B cell (primary cell): Measurements from ENCODE around the gene COL17A1. TPM values are rescaled to one million over a fixed set of nuclear protein-coding genes. Genes with fewer than 3 reads are reported as not detected.

Experiments used
- ATAC-seq: fragments of 200-7000 bp; cut with Tn5 transposase; one replicate; pipeline ENCODE4 v1.10.0; 2021; ENCODE audit warnings: low read depth, mild to moderate bottlenecking, moderate number of reproducible peaks, moderate library complexity
- CTCF ChIA-PET: fragments of 350-600 bp; sonication (Branson Sonifier 250); formaldehyde crosslinking; loops from one replicate; lab custom pipeline; 2021; ENCODE audit warnings: antibody characterized with exemption, inconsistent platforms; lab: Charles Lee
- POLR2A ChIA-PET: fragments of 350-600 bp; sonication (Branson Sonifier 250); formaldehyde crosslinking; loops from one replicate; lab custom pipeline; 2021; ENCODE audit warnings: antibody characterized with exemption; lab: Charles Lee
- DNase-seq: peaks from one replicate; pipeline ENCODE4 v3.0.0; 2013
- H2AFZ ChIP-seq: 2 replicates; pipeline ENCODE4 v1.6.1; 2012; ENCODE audit warnings: mild to moderate bottlenecking, low read depth, low read length; ENCODE audit not compliant: insufficient read depth, poor library complexity, severe bottlenecking
- H3K27ac ChIP-seq, 2 donors: 1 replicate in 1 of 2; 2 replicates in 1 of 2; pipeline ENCODE4 v1.5.1; 2012 to 2013; ENCODE audit warnings: low read length in 2 of 2, mild to moderate bottlenecking in 2 of 2, moderate library complexity in 1 of 2
- H3K27me3 ChIP-seq, 4 experiments: fragments of 200-600 bp in 1 of 4; sonication (generic) in 1 of 4; replicated peaks in 1 of 4; 1 replicate in 2 of 4; 2 replicates in 2 of 4; pipeline versions ENCODE4 v1.6.1 to v1.7.0; 2013 to 2016; ENCODE audit warnings: low read length in 3 of 4, mild to moderate bottlenecking in 2 of 4, mixed read lengths in 1 of 4, moderate library complexity in 1 of 4; ENCODE audit not compliant: insufficient read depth in 4 of 4, control insufficient read depth in 3 of 4; ENCODE audit errors: control extremely low read depth in 1 of 4
- H3K36me3 ChIP-seq, 2 experiments: replicated peaks in 1 of 2; 1 replicate in 1 of 2; 2 replicates in 1 of 2; pipeline versions ENCODE4 v1.6.1 to v1.7.1; 2013; ENCODE audit warnings: low read length in 1 of 2; ENCODE audit not compliant: insufficient read depth in 2 of 2, control insufficient read depth in 1 of 2; ENCODE audit errors: control extremely low read depth in 1 of 2, extremely low read depth in 1 of 2
- H3K4me1 ChIP-seq, 2 donors: fragments of 200-600 bp in 1 of 2; sonication (generic) in 1 of 2; 1 replicate in 1 of 2; 2 replicates in 1 of 2; pipeline versions ENCODE4 v1.5.1 to v1.6.1; 2013 to 2017; ENCODE audit warnings: low read length in 2 of 2; ENCODE audit not compliant: control insufficient read depth in 2 of 2, insufficient read depth in 2 of 2
- H3K4me2 ChIP-seq: replicated peaks from 2 replicates; pipeline ENCODE3; 2012; ENCODE audit warnings: mild to moderate bottlenecking, low read depth, low read length; ENCODE audit not compliant: poor library complexity, severe bottlenecking
- H3K4me3 ChIP-seq, 5 experiments: fragments of 200-600 bp in 1 of 5; sonication (generic) in 1 of 5; 1 replicate in 3 of 5; 2 replicates in 2 of 5; pipeline versions ENCODE4 v1.5.1 to v1.7.0; 2011 to 2016; ENCODE audit warnings: low read length in 4 of 5, mild to moderate bottlenecking in 4 of 5, low read depth in 2 of 5, control low read depth in 1 of 5, moderate library complexity in 1 of 5; ENCODE audit not compliant: insufficient read depth in 1 of 5; ENCODE audit errors: control extremely low read depth in 1 of 5, extremely low read depth in 1 of 5
- H3K79me2 ChIP-seq: fragments of 200-600 bp; sonication (generic); one replicate; pipeline ENCODE4 v1.6.0; 2016; ENCODE audit warnings: low read length; ENCODE audit not compliant: control insufficient read depth, insufficient read depth
- H3K9ac ChIP-seq: fragments of 200-600 bp; sonication (generic); 2 replicates; pipeline ENCODE4 v1.6.1; 2017; ENCODE audit warnings: mild to moderate bottlenecking, low read length, moderate library complexity
- H3K9me3 ChIP-seq, 3 donors: one replicate each; pipeline versions ENCODE4 v1.6.1 to v1.7.1; 2013; ENCODE audit warnings: low read length in 2 of 3; ENCODE audit not compliant: control insufficient read depth in 2 of 3, insufficient read depth in 1 of 3; ENCODE audit errors: control extremely low read depth in 1 of 3
- H4K20me1 ChIP-seq: 2 replicates; pipeline ENCODE4 v1.6.0; 2012; ENCODE audit warnings: mild to moderate bottlenecking, low read length; ENCODE audit not compliant: insufficient read depth, control insufficient read depth, poor library complexity, severe bottlenecking
- H3K27ac Mint-ChIP-seq: one replicate; pipeline ENCODE4 v1.8.0; 2021; ENCODE audit warnings: mixed read lengths
- H3K27me3 Mint-ChIP-seq: one replicate; pipeline ENCODE4 v1.8.0; 2021; ENCODE audit warnings: mixed read lengths
- H3K4me1 Mint-ChIP-seq: one replicate; pipeline ENCODE4 v1.8.0; 2021; ENCODE audit warnings: mixed read lengths
- H3K4me3 Mint-ChIP-seq: one replicate; pipeline ENCODE4 v1.8.0; 2021; ENCODE audit warnings: mixed read lengths
- H3K9me3 Mint-ChIP-seq: one replicate; pipeline ENCODE4 v1.8.0; 2022; ENCODE audit warnings: mixed read lengths; ENCODE audit not compliant: insufficient read depth
- CTCF ChIP-seq: fragments of 200-600 bp; IDR thresholded peaks from one replicate; pipeline ENCODE4 v1.8.0; 2022; ENCODE audit warnings: antibody characterized with exemption, mild to moderate bottlenecking
- EZH2 ChIP-seq: IDR thresholded peaks from 2 replicates; pipeline ENCODE4 v1.6.1; 2012; ENCODE audit warnings: borderline replicate concordance, low read depth, mild to moderate bottlenecking, moderate library complexity, low read length; ENCODE audit not compliant: insufficient read depth, poor library complexity, severe bottlenecking
- WGBS: methylation state at CpG from one replicate; pipeline ENCODE4 v1.1.5; 2013; ENCODE audit warnings: missing lambda C conversion rate; ENCODE audit not compliant: insufficient coverage; 5-methylcytosine and 5-hydroxymethylcytosine counted together
- intact Hi-C: fragments of 100-400 bp; cut with micrococcal nuclease; formaldehyde crosslinking; loops from one replicate; pipeline ENCODE4 v1.10.0; 2022
- polyA plus RNA-seq: library from polyadenylated mRNA; depleted of rRNA; stranded (reverse); fragments of >200 nt; gene quantifications from 2 replicates; pipeline ENCODE4 v1.2.3, GENCODE V29; 2012
- total RNA-seq, 2 donors: library from RNA; stranded (reverse); fragments of 120-200 nt in 1 of 2; gene quantifications; 1 replicate in 1 of 2; 2 replicates in 1 of 2; pipeline versions ENCODE4 v1.2.3 to v1.2.4, GENCODE V29; 2013 to 2022

The COL17A1 gene
- total and polyA plus RNA-seq, 2 donors (not counting 1 experiment from before 2014, with no cell fraction given), result not detected

DNA sequence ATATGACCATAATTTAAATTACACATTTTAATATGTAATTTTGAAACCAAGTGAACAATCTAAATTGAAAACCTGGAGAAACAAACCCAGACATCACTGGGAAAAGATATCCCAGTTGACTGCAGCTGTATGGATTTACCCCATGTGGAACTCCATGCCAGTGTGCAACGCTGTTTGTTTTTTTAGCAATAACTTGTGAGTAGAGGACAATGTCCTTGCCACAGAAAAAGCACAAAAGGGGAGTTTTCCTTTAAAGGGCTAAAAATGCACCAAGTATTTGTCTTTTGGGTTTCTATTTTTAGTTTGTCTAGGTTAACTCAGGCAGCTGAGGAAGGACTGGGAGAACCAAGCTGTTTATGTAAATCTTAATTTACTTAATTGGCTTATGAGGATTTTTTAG lies 15.1 kb upstream of the COL17A1 start:
- H3K4me2 ChIP-seq, result no peak overlapping the region
- H4K20me1 ChIP-seq, result no peaks in the 10 kb centered on the region
- intact Hi-C loops, result no loop called here
- Mint-ChIP-seq H3K4me1 (no peaks in the 10 kb centered on the region), H3K27me3 (no peaks in the 10 kb centered on the region), H3K4me3 (no peak overlapping the region), H3K9me3 (no peaks in the 10 kb centered on the region), H3K27ac (no peak overlapping the region)
- H3K27me3 ChIP-seq, result peaks cover 0 to 3% (median 0%) of the 10 kb centered on the region in 4 experiments
- TF ChIP-seq EZH2, result no peak
- no peak for TF ChIP-seq CTCF
- H3K9me3 ChIP-seq, result no peaks in the 10 kb centered on the region
- WGBS, result no CpG with 5 or more reads among the region's 1 CpG
- no peak overlapping the region for H2AFZ ChIP-seq
- CTCF ChIA-PET, result no interaction called here
- ATAC-seq, result no peak
- no peaks in the 10 kb centered on the region for H3K36me3 ChIP-seq
- H3K27ac ChIP-seq, result no peak overlapping the region
- H3K4me1 ChIP-seq, result no peaks in the 10 kb centered on the region
- no peak overlapping the region for H3K4me3 ChIP-seq
- H3K9ac ChIP-seq, result no peak overlapping the region
- DNase-seq, result no peak
- H3K79me2 ChIP-seq, result no peaks in the 10 kb centered on the region
- POLR2A ChIA-PET, result no interaction called here

DNA sequence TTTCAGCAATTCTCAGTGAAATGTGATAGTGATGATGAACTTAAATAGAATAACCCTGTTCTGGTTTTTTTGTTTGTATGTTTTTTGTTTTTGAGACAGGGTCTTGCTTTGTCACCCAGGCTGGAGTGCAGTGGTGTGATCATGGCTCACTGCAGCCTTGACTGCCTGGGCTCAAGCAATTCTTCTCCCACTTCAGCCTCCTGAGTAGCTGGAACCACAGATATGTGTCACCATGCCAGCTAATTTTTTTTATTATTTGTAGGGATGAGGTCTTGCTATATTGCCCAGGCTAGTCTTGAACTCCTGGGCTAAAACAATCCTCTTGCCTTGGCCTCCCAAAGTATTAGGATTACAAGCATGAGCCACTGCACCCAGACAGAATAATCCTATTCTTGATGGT lies 14.3 kb upstream of the COL17A1 start:
- Histone ChIP-seq H3K27me3 (peaks cover 0 to 3% (median 0%) of the 10 kb centered on the region in 4 experiments), H3K4me3 (no peak overlapping the region), H3K36me3 (no peaks in the 10 kb centered on the region), H3K27ac (no peak overlapping the region), H3K9me3 (no peaks in the 10 kb centered on the region), H3K9ac (no peak overlapping the region), H3K79me2 (no peaks in the 10 kb centered on the region), H3K4me1 (no peaks in the 10 kb centered on the region), H3K4me2 (no peak overlapping the region), H4K20me1 (no peaks in the 10 kb centered on the region), H2AFZ (no peak overlapping the region)
- no peak for DNase-seq
- CTCF ChIA-PET, result interaction anchor here (0.6 kb wide), 1 partner anchor 37 kb away, joined by 3 read pairs; no protein-coding TSS in a partner anchor
- Mint-ChIP-seq H3K4me1 (no peaks in the 10 kb centered on the region), H3K9me3 (no peaks in the 10 kb centered on the region), H3K27ac (no peak overlapping the region), H3K4me3 (no peak overlapping the region), H3K27me3 (no peaks in the 10 kb centered on the region)
- intact Hi-C loops, result no loop called here
- POLR2A ChIA-PET, result no interaction called here
- no peak for ATAC-seq
- no peak for TF ChIP-seq EZH2
- no peak for TF ChIP-seq CTCF
